CD4-positive, CD25-positive, alpha-beta regulatory T cell (primary cell): ENCODE measurements around the gene THRSP. TPM values are rescaled to one million over a fixed set of nuclear protein-coding genes. Genes with fewer than 3 reads are reported as not detected.
"Not testable (repeated sequence)": the region's sequence is repeated elsewhere in the genome, so short reads cannot be mapped to it uniquely, and the experiment has no call there.

Experiments
- ATAC-seq, 2 donors: fragments of 150-1000 bp; cut with Tn5 transposase; one replicate each; pipeline ENCODE4 v1.10.0; 2021; ENCODE audit warnings: low read depth in 2 of 2, moderate number of reproducible peaks in 2 of 2, moderate library complexity in 1 of 2
- DNase-seq, 3 donors: peaks; one replicate each; pipeline versions ENCODE4 v3.0.0 to v3.0.0-alpha.2; 2012 to 2022; ENCODE audit warnings: mixed read lengths in 1 of 3
- H3K27ac ChIP-seq: one replicate; pipeline ENCODE4 v1.7.0; 2013; ENCODE audit warnings: mild to moderate bottlenecking, low read length; ENCODE audit not compliant: insufficient read depth, poor library complexity, severe bottlenecking
- H3K27me3 ChIP-seq: one replicate; pipeline ENCODE4 v1.7.0; 2013; ENCODE audit warnings: low read length; ENCODE audit not compliant: control insufficient read depth, insufficient read depth
- H3K36me3 ChIP-seq: one replicate; pipeline ENCODE4 v1.7.0; 2013; ENCODE audit warnings: mild to moderate bottlenecking, low read length, moderate library complexity; ENCODE audit not compliant: control insufficient read depth, insufficient read depth
- H3K4me1 ChIP-seq: 2 replicates; pipeline ENCODE4 v1.7.0; 2013; ENCODE audit warnings: mild to moderate bottlenecking, low read length; ENCODE audit not compliant: insufficient read depth, control insufficient read depth, poor library complexity, severe bottlenecking
- H3K4me3 ChIP-seq: one replicate; pipeline ENCODE4 v1.7.0; 2013; ENCODE audit warnings: low read depth, mild to moderate bottlenecking, low read length, moderate library complexity
- H3K9me3 ChIP-seq, 2 experiments: 1 replicate in 1 of 2; 2 replicates in 1 of 2; pipeline ENCODE4 v1.7.0; 2013; ENCODE audit warnings: low read length in 2 of 2, mild to moderate bottlenecking in 1 of 2, moderate library complexity in 1 of 2; ENCODE audit not compliant: control insufficient read depth in 2 of 2
- H3K27ac Mint-ChIP-seq, 3 donors: one replicate each; pipeline ENCODE4 v1.8.0; 2020 to 2022; ENCODE audit warnings: mild to moderate bottlenecking in 3 of 3, mixed read lengths in 3 of 3, moderate library complexity in 2 of 3
- H3K27me3 Mint-ChIP-seq: one replicate; pipeline ENCODE4 v1.8.0; 2022; ENCODE audit warnings: mild to moderate bottlenecking, mixed read lengths
- H3K36me3 Mint-ChIP-seq: one replicate; pipeline ENCODE4 v1.8.0; 2020; ENCODE audit warnings: mixed read lengths
- H3K4me1 Mint-ChIP-seq, 4 donors: one replicate each; pipeline ENCODE4 v1.8.0; 2020 to 2022; ENCODE audit warnings: mixed read lengths in 4 of 4, mild to moderate bottlenecking in 1 of 4
- H3K4me3 Mint-ChIP-seq, 4 donors: one replicate each; pipeline ENCODE4 v1.8.0; 2020 to 2022; ENCODE audit warnings: mild to moderate bottlenecking in 4 of 4, mixed read lengths in 4 of 4, moderate library complexity in 3 of 4
- H3K9me3 Mint-ChIP-seq, 7 donors: one replicate each; pipeline ENCODE4 v1.8.0; 2020 to 2022; ENCODE audit warnings: mixed read lengths in 7 of 7, mild to moderate bottlenecking in 3 of 7, moderate library complexity in 2 of 7
- polyA plus RNA-seq, 4 donors: library from polyadenylated mRNA; unstranded; fragments of 300-500 nt; fragmentation: Illumina TruSeq; gene quantifications; one replicate each; pipeline ENCODE4 v1.2.3, GENCODE V29; 2021
- total RNA-seq: library from RNA; stranded (reverse); gene quantifications from one replicate; pipeline ENCODE4 v1.2.3, GENCODE V29; 2022

The THRSP gene, protein sequence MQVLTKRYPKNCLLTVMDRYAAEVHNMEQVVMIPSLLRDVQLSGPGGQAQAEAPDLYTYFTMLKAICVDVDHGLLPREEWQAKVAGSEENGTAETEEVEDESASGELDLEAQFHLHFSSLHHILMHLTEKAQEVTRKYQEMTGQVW
- total RNA-seq (not detected), polyA plus RNA-seq (under 1 TPM in 1 of 4 donors, not detected in 3; 0.20 TPM)

DNA sequence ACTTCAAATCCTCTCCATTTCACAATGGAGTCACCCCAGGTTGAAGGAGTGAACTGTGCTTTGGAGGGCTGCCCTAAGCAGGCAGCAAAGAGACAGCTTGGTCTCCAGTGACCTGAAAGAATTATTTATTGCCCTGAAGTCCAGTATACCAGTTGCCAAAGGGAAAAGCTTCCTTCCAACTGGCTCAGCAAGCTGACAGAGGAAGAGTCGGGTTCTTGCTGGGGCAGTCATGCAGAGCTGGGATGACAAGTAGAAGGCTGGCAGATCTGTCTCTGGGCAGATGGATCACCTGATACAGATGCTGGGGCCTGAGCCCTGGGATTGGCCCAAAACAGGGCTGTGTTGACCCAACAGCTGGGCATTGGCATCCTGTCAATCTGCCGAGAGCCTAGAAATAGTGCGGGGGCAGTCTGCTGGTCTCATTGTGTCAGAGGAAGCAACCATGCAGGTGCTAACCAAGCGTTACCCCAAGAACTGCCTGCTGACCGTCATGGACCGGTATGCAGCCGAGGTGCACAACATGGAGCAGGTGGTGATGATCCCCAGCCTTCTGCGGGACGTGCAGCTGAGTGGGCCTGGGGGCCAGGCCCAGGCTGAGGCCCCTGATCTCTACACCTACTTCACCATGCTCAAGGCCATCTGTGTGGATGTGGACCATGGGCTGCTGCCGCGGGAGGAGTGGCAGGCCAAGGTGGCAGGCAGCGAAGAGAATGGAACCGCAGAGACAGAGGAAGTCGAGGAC is at the start of gene THRSP:
Gene THRSP, plus strand, starts transcription at position 422 of the 742 bp plus-strand sequence. Its CDS starts 21 bp downstream, at position 443.
- H3K36me3 Mint-ChIP-seq = peaks cover 13% of the 10 kb centered on the region
- no peaks in the 10 kb centered on the region for H3K27me3 Mint-ChIP-seq
- no peak within 1 kb of the TSS for H3K4me3 Mint-ChIP-seq
- Histone ChIP-seq H3K4me3 (no peak within 1 kb of the TSS), H3K27me3 (no peaks in the 10 kb centered on the region), H3K4me1 (no peaks in the 10 kb centered on the region), H3K36me3 (peaks cover 7% of the 10 kb centered on the region), H3K27ac (no peak within 1 kb of the TSS), H3K9me3 (no peaks in the 10 kb centered on the region)
- H3K4me1 Mint-ChIP-seq = peaks cover 0 to 5% (median 0%) of the 10 kb centered on the region in 4 donors
- DNase-seq (no peak), ATAC-seq (no peak)
- H3K27ac Mint-ChIP-seq = peak within 1 kb of the TSS in 1 of 3 donors; percentile 33
- no peaks in the 10 kb centered on the region for H3K9me3 Mint-ChIP-seq

- H3K27ac ChIP-seq, ATAC-seq, H3K9me3 Mint-ChIP-seq, H3K36me3 ChIP-seq, H3K27me3 ChIP-seq, H3K4me1 ChIP-seq, H3K4me1 Mint-ChIP-seq, DNase-seq, H3K27ac Mint-ChIP-seq, H3K9me3 ChIP-seq, H3K36me3 Mint-ChIP-seq, H3K4me3 Mint-ChIP-seq, H3K4me3 ChIP-seq: not testable (repeated sequence)
- H3K27me3 Mint-ChIP-seq = peaks cover 18% of the 10 kb centered on the region
Measured at GRCh38 chr11:78014937-78015520, 48.6 kb upstream of the THRSP start.

GRCh38 chr11:78015878-78016277 is 47.8 kb upstream of the THRSP start:
- no peaks in the 10 kb centered on the region for H3K4me1 Mint-ChIP-seq
- H3K36me3 ChIP-seq = no peaks in the 10 kb centered on the region
- H3K4me3 ChIP-seq = no peak overlapping the region
- no peaks in the 10 kb centered on the region for H3K9me3 ChIP-seq
- H3K4me1 ChIP-seq = no peaks in the 10 kb centered on the region
- no peaks in the 10 kb centered on the region for H3K9me3 Mint-ChIP-seq
- DNase-seq (no peak), ATAC-seq (no peak)
- H3K27me3 Mint-ChIP-seq = peaks cover 13% of the 10 kb centered on the region
- H3K27ac Mint-ChIP-seq = no peak overlapping the region
- H3K4me3 Mint-ChIP-seq = no peak overlapping the region
- no peak overlapping the region for H3K27ac ChIP-seq
- H3K36me3 Mint-ChIP-seq = no peaks in the 10 kb centered on the region
- H3K27me3 ChIP-seq = peaks cover 2% of the 10 kb centered on the region

DNA sequence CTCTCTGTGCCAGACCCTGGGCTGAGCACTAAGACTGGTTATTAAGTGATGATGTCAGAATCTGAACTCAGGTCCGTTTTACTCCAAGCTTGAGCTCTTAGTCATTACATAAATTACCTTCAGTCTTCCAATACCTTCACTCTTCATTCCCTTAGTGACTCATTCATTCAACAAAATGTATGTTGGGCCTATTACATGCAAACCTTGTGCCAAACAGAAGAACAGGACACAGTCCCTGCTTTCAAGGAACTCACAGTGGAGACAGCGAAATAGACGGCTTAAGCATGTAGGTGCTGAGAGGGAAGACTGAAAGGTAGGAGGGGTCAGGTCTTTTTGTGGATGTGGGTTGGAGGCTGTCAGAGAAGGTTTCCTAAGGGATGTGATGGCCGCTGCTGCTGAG is 43.9 kb upstream of the THRSP start:
- H3K36me3 ChIP-seq = no peaks in the 10 kb centered on the region
- H3K4me3 ChIP-seq = no peak overlapping the region
- no peaks in the 10 kb centered on the region for H3K36me3 Mint-ChIP-seq
- H3K27me3 Mint-ChIP-seq = peaks cover 24% of the 10 kb centered on the region
- no peaks in the 10 kb centered on the region for H3K4me1 ChIP-seq
- no peak overlapping the region for H3K27ac Mint-ChIP-seq
- peaks cover 0 to 3% (median under 1%) of the 10 kb centered on the region in 4 donors for H3K4me1 Mint-ChIP-seq
- peaks cover 7% of the 10 kb centered on the region for H3K27me3 ChIP-seq
- DNase-seq (no peak), ATAC-seq (no peak)
- H3K9me3 Mint-ChIP-seq = peaks cover 0 to 2% (median 0%) of the 10 kb centered on the region in 7 donors
- H3K27ac ChIP-seq = no peak overlapping the region
- H3K9me3 ChIP-seq = no peaks in the 10 kb centered on the region
- H3K4me3 Mint-ChIP-seq = no peak overlapping the region

GRCh38 chr11:78020246-78020645 is 43.4 kb upstream of the THRSP start:
- no peak overlapping the region for H3K27ac ChIP-seq
- Mint-ChIP-seq H3K36me3 (no peaks in the 10 kb centered on the region), H3K27ac (no peak overlapping the region), H3K4me1 (peaks cover 0 to 3% (median under 1%) of the 10 kb centered on the region in 4 donors), H3K9me3 (peaks cover 0 to 2% (median 0%) of the 10 kb centered on the region in 7 donors), H3K27me3 (peaks cover 22% of the 10 kb centered on the region), H3K4me3 (no peak overlapping the region)
- no peaks in the 10 kb centered on the region for H3K36me3 ChIP-seq
- DNase-seq (no peak), ATAC-seq (no peak)
- H3K9me3 ChIP-seq = no peaks in the 10 kb centered on the region
- H3K4me1 ChIP-seq = no peaks in the 10 kb centered on the region
- H3K4me3 ChIP-seq = no peak overlapping the region
- H3K27me3 ChIP-seq = peaks cover 7% of the 10 kb centered on the region

DNA sequence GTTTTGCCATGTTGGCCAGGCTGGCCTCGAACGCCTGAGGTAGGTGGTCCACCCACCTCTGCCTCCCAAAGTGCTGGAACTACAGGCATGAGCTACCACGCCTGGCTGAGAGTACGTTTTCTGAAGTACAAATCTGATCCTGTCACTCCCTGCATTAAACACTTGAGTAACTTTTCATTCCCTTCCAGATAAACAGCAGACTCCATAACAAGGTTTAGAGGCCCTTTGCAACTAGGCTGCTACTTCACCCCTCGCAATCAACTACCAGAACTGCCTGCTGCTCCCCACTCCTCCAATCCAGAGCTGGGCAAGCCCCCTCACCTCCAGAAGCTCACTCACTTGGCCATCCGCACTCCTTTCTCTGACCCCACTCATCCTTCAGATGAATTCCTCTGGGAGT is 42.0 kb upstream of the THRSP start:
- H3K36me3 ChIP-seq = no peaks in the 10 kb centered on the region
- DNase-seq (no peak), ATAC-seq (no peak)
- no peaks in the 10 kb centered on the region for H3K4me1 ChIP-seq
- Mint-ChIP-seq H3K27ac (no peak overlapping the region), H3K27me3 (peaks cover 20% of the 10 kb centered on the region), H3K4me1 (peaks cover 0 to 3% (median under 1%) of the 10 kb centered on the region in 4 donors), H3K36me3 (no peaks in the 10 kb centered on the region), H3K9me3 (peaks cover 0 to 2% (median 0%) of the 10 kb centered on the region in 7 donors), H3K4me3 (no peak overlapping the region)
- no peaks in the 10 kb centered on the region for H3K9me3 ChIP-seq
- H3K4me3 ChIP-seq = no peak overlapping the region
- H3K27me3 ChIP-seq = peaks cover 5% of the 10 kb centered on the region
- no peak overlapping the region for H3K27ac ChIP-seq

DNA sequence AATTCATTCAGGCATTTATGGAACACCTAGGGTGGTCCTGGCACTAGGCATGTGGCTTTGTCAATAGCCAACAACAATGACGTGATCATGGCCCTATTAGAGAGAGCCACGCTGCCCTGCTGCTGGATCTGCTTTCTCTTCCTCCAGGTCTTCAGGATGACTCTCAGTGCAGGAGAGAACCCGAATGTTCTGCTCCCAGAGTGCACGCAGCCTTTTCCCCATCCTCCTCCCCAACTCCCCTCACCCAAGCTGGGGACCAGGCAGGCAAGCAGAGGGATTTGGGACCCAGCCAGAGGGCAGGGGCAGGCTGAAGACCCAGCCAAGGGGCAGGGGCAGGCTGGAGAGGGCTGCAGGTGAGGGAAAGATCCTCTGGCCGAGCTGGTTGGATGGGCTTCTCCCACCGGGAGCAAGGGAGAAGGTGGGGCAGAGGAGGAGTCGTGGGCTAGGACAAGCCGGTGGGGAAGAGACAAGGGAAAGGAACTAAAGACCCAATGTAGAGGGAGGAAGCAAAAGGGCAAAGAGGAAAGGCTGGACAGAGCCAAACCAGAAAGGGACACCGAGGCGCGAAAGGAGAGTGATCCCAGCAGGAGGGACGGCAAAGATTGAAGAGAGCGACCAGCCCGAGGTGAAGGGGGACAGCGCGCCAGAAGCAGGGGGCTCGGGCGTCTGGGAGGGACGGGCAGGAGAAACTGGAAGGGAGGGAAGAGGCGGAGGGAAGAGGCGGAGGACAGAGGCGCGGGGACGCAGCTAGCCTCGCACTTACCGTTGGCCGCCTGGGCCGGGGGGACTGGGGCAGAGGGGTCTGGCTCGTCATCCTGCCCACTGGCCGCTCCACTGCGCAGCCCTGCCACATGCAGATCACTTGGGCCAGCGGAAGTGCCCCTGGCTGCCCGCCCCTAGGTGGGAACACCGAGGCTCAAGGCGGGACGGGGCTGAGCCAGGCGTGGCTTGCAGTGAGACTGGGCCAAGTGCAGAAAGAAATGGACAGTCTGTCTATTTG is 41.0 kb upstream of the THRSP start, which contains the start of gene KCTD14:
Gene KCTD14, minus strand, starts transcription at position 880 of the 1,000 bp plus-strand sequence. Its CDS starts 27 bp downstream, at position 853.
- Histone ChIP-seq H3K27me3 (peaks cover 5% of the 10 kb centered on the region), H3K4me1 (no peaks in the 10 kb centered on the region), H3K36me3 (no peaks in the 10 kb centered on the region), H3K4me3 (no peak within 1 kb of the TSS), H3K27ac (no peak within 1 kb of the TSS), H3K9me3 (no peaks in the 10 kb centered on the region)
- Mint-ChIP-seq H3K4me1 (peaks cover 0 to 3% (median under 1%) of the 10 kb centered on the region in 4 donors), H3K9me3 (peaks cover 0 to 2% (median 0%) of the 10 kb centered on the region in 7 donors), H3K4me3 (no peak within 1 kb of the TSS), H3K27me3 (peaks cover 22% of the 10 kb centered on the region), H3K27ac (no peak within 1 kb of the TSS), H3K36me3 (no peaks in the 10 kb centered on the region)
- ATAC-seq (no peak), DNase-seq (no peak)
